ENCODE results near the gene TNFRSF8.

Gene TNFRSF8

DNA sequence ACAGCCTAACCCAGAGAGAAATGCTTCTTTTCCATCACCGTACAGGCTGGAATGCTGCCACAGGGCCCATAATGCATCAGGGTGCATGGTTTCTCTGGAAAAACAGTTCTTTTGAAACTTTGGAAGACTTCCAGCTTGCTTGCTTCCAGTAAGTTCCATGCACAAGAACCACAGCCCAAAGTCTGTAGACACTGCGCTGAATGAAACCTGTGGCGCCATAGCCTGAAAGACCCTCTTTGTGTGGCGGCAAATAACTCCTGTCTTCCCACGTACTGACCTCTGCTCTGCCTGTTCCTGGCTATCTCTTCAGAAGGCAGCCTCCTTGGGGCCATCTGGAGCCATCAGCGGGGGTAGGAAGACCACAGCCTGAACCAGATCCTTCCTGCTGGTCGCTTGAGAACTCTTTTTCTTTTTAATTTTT is 28.7 kb upstream of the TNFRSF8 start:
- H3K27ac ChIP-seq (replicated peaks; ENCODE audit: low read length): no peak overlapping the region
- no peak overlapping the region for H3K4ac ChIP-seq (ENCODE audit: low read length)
- H3K79me1 ChIP-seq (ENCODE audit: low read depth, low read length): no peaks in the 10 kb centered on the region
- H3K23ac ChIP-seq (ENCODE audit: low read depth, low read length, poor library complexity): no peak overlapping the region
- H3K4me2 ChIP-seq (ENCODE audit: insufficient read depth, low read length, poor library complexity, severe bottlenecking): no peak overlapping the region
- H3K4me1 ChIP-seq (ENCODE audit: control insufficient read depth in 2 of 2, insufficient read depth in 1 of 2, low read depth in 1 of 2, low read length in 2 of 2): peaks cover 6 to 9% of the 10 kb centered on the region in 2 donors
- H4K8ac ChIP-seq (ENCODE audit: low read depth, low read length): no peak overlapping the region
- H2BK15ac ChIP-seq (ENCODE audit: low read length): no peak overlapping the region
- H3K4me3 ChIP-seq (ENCODE audit: low read length in 2 of 2): no peak overlapping the region
- no CpG with 5 or more reads among the region's 7 CpGs for WGBS, 2 donors (ENCODE audit: extremely low coverage in 2 of 2, insufficient read length in 2 of 2, insufficient replicate concordance in 1 of 2)
- H2BK12ac ChIP-seq (ENCODE audit: low read length): no peak overlapping the region
- no peak overlapping the region for H3K14ac ChIP-seq (ENCODE audit: low read length)
- H2BK5ac ChIP-seq (ENCODE audit: low read length): no peak overlapping the region
- H2BK120ac ChIP-seq (ENCODE audit: low read depth, low read length): no peak overlapping the region
- no peak overlapping the region for H2AK5ac ChIP-seq (ENCODE audit: low read depth, low read length)
- H3K9me3 ChIP-seq (replicated peaks in 1 of 2; ENCODE audit: control insufficient read depth in 2 of 2, insufficient read depth in 1 of 2, low read depth in 1 of 2, low read length in 2 of 2): no peaks in the 10 kb centered on the region
- H3K27me3 ChIP-seq (ENCODE audit: control insufficient read depth in 3 of 3, insufficient read depth in 3 of 3, low read depth in 1 of 3, low read length in 3 of 3): no peaks in the 10 kb centered on the region
- H3K18ac ChIP-seq (ENCODE audit: low read length): no peak overlapping the region
- H4K91ac ChIP-seq (ENCODE audit: low read depth, low read length, poor library complexity): no peak overlapping the region
- H3K9ac ChIP-seq (ENCODE audit: low read depth, low read length, poor library complexity): no peak overlapping the region
- peaks cover 12 to 29% of the 10 kb centered on the region in 2 donors for H3K36me3 ChIP-seq (replicated peaks in 1 of 2; ENCODE audit: control insufficient read depth in 2 of 2, insufficient read depth in 2 of 2, low read length in 2 of 2)
- DNase-seq (ENCODE audit: low spot score): no peak
- peak overlapping the region; percentile 55 for H2AFZ ChIP-seq (ENCODE audit: low read length)

DNA sequence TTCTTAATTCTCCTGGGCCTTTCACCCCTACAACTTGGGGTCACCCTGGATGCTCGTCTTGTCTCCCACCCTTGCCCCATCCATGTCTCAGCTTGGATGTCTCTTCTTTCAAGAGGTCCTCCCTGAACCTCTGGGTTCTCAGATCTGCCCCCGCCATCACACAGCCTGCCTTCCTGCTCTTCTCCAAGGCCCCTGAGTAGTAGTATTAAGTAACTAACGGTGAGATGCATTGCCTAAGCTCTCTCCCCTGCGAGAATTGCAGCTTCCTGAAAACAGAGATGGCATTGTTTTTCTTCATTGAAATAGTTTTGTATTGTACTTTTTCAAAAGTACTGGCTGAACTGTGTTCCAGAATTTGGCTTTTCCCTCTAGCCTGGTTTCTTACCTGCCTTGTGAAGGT is 27.8 kb upstream of the TNFRSF8 start:
- Histone ChIP-seq H3K4ac (ENCODE audit: low read length) (no peak overlapping the region), H4K91ac (ENCODE audit: low read depth, low read length, poor library complexity) (no peak overlapping the region), H2AFZ (ENCODE audit: low read length) (no peak overlapping the region), H3K36me3 (replicated peaks in 1 of 2; ENCODE audit: control insufficient read depth in 2 of 2, insufficient read depth in 2 of 2, low read length in 2 of 2) (peaks cover 8 to 19% of the 10 kb centered on the region in 2 donors), H2BK120ac (ENCODE audit: low read depth, low read length) (no peak overlapping the region), H2BK15ac (ENCODE audit: low read length) (no peak overlapping the region), H3K9me3 (replicated peaks in 1 of 2; ENCODE audit: control insufficient read depth in 2 of 2, insufficient read depth in 1 of 2, low read depth in 1 of 2, low read length in 2 of 2) (no peaks in the 10 kb centered on the region), H3K14ac (ENCODE audit: low read length) (no peak overlapping the region), H3K4me1 (ENCODE audit: control insufficient read depth in 2 of 2, insufficient read depth in 1 of 2, low read depth in 1 of 2, low read length in 2 of 2) (peaks cover 7 to 9% of the 10 kb centered on the region in 2 donors), H3K23ac (ENCODE audit: low read depth, low read length, poor library complexity) (no peak overlapping the region), H3K4me3 (ENCODE audit: low read length in 2 of 2) (no peak overlapping the region), H3K27ac (replicated peaks; ENCODE audit: low read length) (no peak overlapping the region), H3K79me1 (ENCODE audit: low read depth, low read length) (no peaks in the 10 kb centered on the region), H2BK12ac (ENCODE audit: low read length) (no peak overlapping the region), H3K18ac (ENCODE audit: low read length) (no peak overlapping the region), H2AK5ac (ENCODE audit: low read depth, low read length) (no peak overlapping the region), H2BK5ac (ENCODE audit: low read length) (no peak overlapping the region), H4K8ac (ENCODE audit: low read depth, low read length) (no peak overlapping the region), H3K27me3 (ENCODE audit: control insufficient read depth in 3 of 3, insufficient read depth in 3 of 3, low read depth in 1 of 3, low read length in 3 of 3) (no peaks in the 10 kb centered on the region), H3K4me2 (ENCODE audit: insufficient read depth, low read length, poor library complexity, severe bottlenecking) (no peak overlapping the region), H3K9ac (ENCODE audit: low read depth, low read length, poor library complexity) (no peak overlapping the region)
- WGBS, 2 donors (ENCODE audit: extremely low coverage in 2 of 2, insufficient read length in 2 of 2, insufficient replicate concordance in 1 of 2): no CpG with 5 or more reads among the region's 4 CpGs
- no peak for DNase-seq (ENCODE audit: low spot score)

DNA sequence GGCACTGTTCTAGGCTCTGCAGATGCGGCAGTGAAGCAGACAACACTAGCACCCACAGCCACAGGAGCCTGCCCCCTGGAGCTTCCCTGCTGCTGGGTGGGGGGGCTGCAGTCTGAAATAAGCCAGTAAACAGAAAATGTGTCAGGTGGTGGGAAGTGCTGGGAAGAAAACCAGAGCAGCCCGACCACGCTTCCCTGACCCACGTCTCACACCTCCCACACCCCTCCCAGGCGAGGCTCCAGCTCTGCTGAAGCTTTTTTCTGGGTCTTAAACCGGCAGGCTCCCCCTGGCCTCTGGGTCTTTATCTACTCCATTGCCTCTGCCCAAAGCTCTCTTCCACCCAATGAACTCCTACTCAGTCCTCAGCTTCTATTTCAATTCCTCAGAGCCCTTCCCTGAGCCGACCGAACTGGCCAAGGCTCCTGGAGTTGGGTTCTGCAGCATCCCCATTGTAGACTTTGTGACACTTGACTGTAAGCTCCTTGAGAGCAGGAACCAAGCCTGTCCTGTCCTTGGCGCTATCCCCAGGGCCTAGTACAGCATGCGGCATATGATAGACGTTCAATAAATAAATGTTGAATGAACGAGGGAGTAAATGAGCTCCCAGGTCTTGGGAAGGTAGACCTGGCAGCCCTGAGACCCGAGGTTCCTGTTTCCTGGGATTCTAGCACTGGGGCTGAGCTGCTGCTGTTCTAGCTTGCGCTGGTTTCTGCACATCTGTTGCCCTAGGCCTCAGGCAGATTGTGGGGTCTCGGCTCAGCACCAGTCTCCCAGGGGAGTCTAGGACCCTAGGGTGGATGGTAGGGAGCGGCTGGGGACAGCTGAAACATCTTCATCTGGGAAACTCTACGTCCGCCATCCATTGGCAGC is 25.4 kb upstream of the TNFRSF8 start:
- no peaks in the 10 kb centered on the region for H3K9me3 ChIP-seq (replicated peaks in 1 of 2; ENCODE audit: control insufficient read depth in 2 of 2, insufficient read depth in 1 of 2, low read depth in 1 of 2, low read length in 2 of 2)
- peaks cover 12 to 13% of the 10 kb centered on the region in 2 donors for H3K4me1 ChIP-seq (ENCODE audit: control insufficient read depth in 2 of 2, insufficient read depth in 1 of 2, low read depth in 1 of 2, low read length in 2 of 2)
- no peak overlapping the region for H3K9ac ChIP-seq (ENCODE audit: low read depth, low read length, poor library complexity)
- no peak overlapping the region for H3K4me3 ChIP-seq (ENCODE audit: low read length in 2 of 2)
- H3K4me2 ChIP-seq (ENCODE audit: insufficient read depth, low read length, poor library complexity, severe bottlenecking): no peak overlapping the region
- no peak overlapping the region for H2AFZ ChIP-seq (ENCODE audit: low read length)
- H3K27me3 ChIP-seq (ENCODE audit: control insufficient read depth in 3 of 3, insufficient read depth in 3 of 3, low read depth in 1 of 3, low read length in 3 of 3): no peaks in the 10 kb centered on the region
- H2AK5ac ChIP-seq (ENCODE audit: low read depth, low read length): peak overlapping the region; percentile 15
- no CpG with 5 or more reads among the region's 18 CpGs for WGBS, 2 donors (ENCODE audit: extremely low coverage in 2 of 2, insufficient read length in 2 of 2, insufficient replicate concordance in 1 of 2)
- H2BK15ac ChIP-seq (ENCODE audit: low read length): no peak overlapping the region
- no peak overlapping the region for H3K18ac ChIP-seq (ENCODE audit: low read length)
- DNase-seq (ENCODE audit: low spot score): no peak
- H2BK12ac ChIP-seq (ENCODE audit: low read length): no peak overlapping the region
- H3K79me1 ChIP-seq (ENCODE audit: low read depth, low read length): no peaks in the 10 kb centered on the region
- H2BK5ac ChIP-seq (ENCODE audit: low read length): peak overlapping the region; percentile 30
- H3K4ac ChIP-seq (ENCODE audit: low read length): no peak overlapping the region
- H4K91ac ChIP-seq (ENCODE audit: low read depth, low read length, poor library complexity): no peak overlapping the region
- H2BK120ac ChIP-seq (ENCODE audit: low read depth, low read length): no peak overlapping the region
- H3K27ac ChIP-seq (replicated peaks; ENCODE audit: low read length): no peak overlapping the region
- H4K8ac ChIP-seq (ENCODE audit: low read depth, low read length): no peak overlapping the region
- no peaks in the 10 kb centered on the region for H3K36me3 ChIP-seq (replicated peaks in 1 of 2; ENCODE audit: control insufficient read depth in 2 of 2, insufficient read depth in 2 of 2, low read length in 2 of 2)
- H3K23ac ChIP-seq (ENCODE audit: low read depth, low read length, poor library complexity): peak overlapping the region; percentile 26
- H3K14ac ChIP-seq (ENCODE audit: low read length): no peak overlapping the region

DNA sequence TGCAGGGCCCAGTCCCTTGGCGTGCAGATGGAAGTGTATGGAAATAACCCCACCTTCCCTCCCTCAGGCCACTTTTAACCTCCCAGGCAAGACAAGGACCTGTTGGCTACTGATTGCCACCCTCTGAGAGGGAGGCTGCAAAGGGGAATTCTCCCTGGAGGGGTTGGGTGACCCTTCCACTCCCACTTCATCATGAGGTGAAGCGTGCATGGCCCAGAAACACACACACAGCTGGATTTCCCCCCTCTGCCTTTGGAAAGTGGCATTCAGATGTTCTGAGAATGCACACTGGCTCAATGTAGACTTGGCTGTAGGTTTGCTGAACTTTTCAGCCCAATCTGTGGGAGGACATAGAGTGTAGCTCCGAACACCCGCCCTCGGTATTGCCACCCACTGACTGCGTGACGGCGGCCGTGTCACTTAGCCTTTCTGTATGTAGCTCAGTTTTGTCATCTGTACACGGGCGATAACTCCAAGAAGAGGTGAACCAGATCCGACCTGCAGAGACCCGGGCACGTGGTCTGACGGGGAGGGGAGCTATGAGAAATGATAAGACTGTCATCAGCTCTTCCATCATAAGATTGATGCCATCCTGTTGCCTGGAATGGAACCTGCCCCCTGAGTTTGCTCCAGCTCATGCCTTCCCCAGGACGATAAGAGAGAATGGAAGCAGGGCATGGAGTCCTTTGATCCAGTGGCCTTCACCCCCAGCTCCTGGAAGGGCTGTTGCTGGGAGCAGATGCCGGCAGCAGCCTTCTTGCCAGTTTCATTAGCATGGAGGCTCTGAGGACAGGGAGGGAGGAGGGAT is 24.5 kb upstream of the TNFRSF8 start:
- Histone ChIP-seq H3K36me3 (replicated peaks in 1 of 2; ENCODE audit: control insufficient read depth in 2 of 2, insufficient read depth in 2 of 2, low read length in 2 of 2) (no peaks in the 10 kb centered on the region), H3K9ac (ENCODE audit: low read depth, low read length, poor library complexity) (no peak overlapping the region), H2AFZ (ENCODE audit: low read length) (peak overlapping the region; percentile 65), H3K79me1 (ENCODE audit: low read depth, low read length) (no peaks in the 10 kb centered on the region), H2AK5ac (ENCODE audit: low read depth, low read length) (peak overlapping the region; percentile 68), H3K14ac (ENCODE audit: low read length) (no peak overlapping the region), H3K4me2 (ENCODE audit: insufficient read depth, low read length, poor library complexity, severe bottlenecking) (no peak overlapping the region), H3K4me1 (ENCODE audit: control insufficient read depth in 2 of 2, insufficient read depth in 1 of 2, low read depth in 1 of 2, low read length in 2 of 2) (peaks cover 12 to 13% of the 10 kb centered on the region in 2 donors), H2BK5ac (ENCODE audit: low read length) (peak overlapping the region; percentile 30), H3K27me3 (ENCODE audit: control insufficient read depth in 3 of 3, insufficient read depth in 3 of 3, low read depth in 1 of 3, low read length in 3 of 3) (no peaks in the 10 kb centered on the region), H3K9me3 (replicated peaks in 1 of 2; ENCODE audit: control insufficient read depth in 2 of 2, insufficient read depth in 1 of 2, low read depth in 1 of 2, low read length in 2 of 2) (no peaks in the 10 kb centered on the region), H4K91ac (ENCODE audit: low read depth, low read length, poor library complexity) (no peak overlapping the region), H3K4me3 (ENCODE audit: low read length in 2 of 2) (no peak overlapping the region), H3K18ac (ENCODE audit: low read length) (peak overlapping the region; percentile 77), H3K4ac (ENCODE audit: low read length) (no peak overlapping the region), H3K27ac (replicated peaks; ENCODE audit: low read length) (no peak overlapping the region), H4K8ac (ENCODE audit: low read depth, low read length) (no peak overlapping the region), H3K23ac (ENCODE audit: low read depth, low read length, poor library complexity) (peak overlapping the region; percentile 26), H2BK12ac (ENCODE audit: low read length) (no peak overlapping the region), H2BK15ac (ENCODE audit: low read length) (peak overlapping the region; percentile 14), H2BK120ac (ENCODE audit: low read depth, low read length) (no peak overlapping the region)
- no peak for DNase-seq (ENCODE audit: low spot score)
- WGBS, 2 donors (ENCODE audit: extremely low coverage in 2 of 2, insufficient read length in 2 of 2, insufficient replicate concordance in 1 of 2): no CpG with 5 or more reads among the region's 17 CpGs
